Esophagus muscularis mucosa (tissue), 4 donors: ENCODE results near the gene FGD1. TPM values are rescaled to one million over a fixed set of nuclear protein-coding genes. Genes with fewer than 3 reads are reported as not detected.

Experiments used
- DNase-seq: peaks from one replicate; pipeline ENCODE4 v3.0.0-alpha.2; 2017; ENCODE audit errors: extremely low spot score
- H3K27ac ChIP-seq, 4 donors: fragments of 200-600 bp; sonication (generic); replicated peaks in 1 of 4; 1 replicate in 3 of 4; 2 replicates in 1 of 4; pipeline ENCODE4 v1.5.1; 2016 to 2019; ENCODE audit warnings: mild to moderate bottlenecking in 1 of 4
- H3K27me3 ChIP-seq, 4 donors: fragments of 200-600 bp; sonication (generic); one replicate each; pipeline versions ENCODE4 v1.5.1 to v1.6.0; 2016 to 2019
- H3K36me3 ChIP-seq, 4 donors: fragments of 200-600 bp; sonication (generic); one replicate each; pipeline ENCODE4 v1.5.1; 2016 to 2019
- H3K4me1 ChIP-seq, 4 donors: fragments of 200-600 bp; sonication (generic); one replicate each; pipeline ENCODE4 v1.5.1; 2016 to 2019
- H3K4me3 ChIP-seq, 4 donors: fragments of 200-600 bp; sonication (generic); 1 replicate in 2 of 4; 2 replicates in 2 of 4; pipeline ENCODE4 v1.5.1; 2016 to 2019; ENCODE audit warnings: mild to moderate bottlenecking in 4 of 4, moderate library complexity in 1 of 4
- H3K9me3 ChIP-seq, 4 donors: fragments of 200-600 bp; sonication (generic); 1 replicate in 3 of 4; 2 replicates in 1 of 4; pipeline ENCODE4 v1.5.1; 2016 to 2019
- CTCF ChIP-seq, 3 experiments: fragments of 200-600 bp in 2 of 3; fragments of 450-650 bp in 1 of 3; sonication (generic) in 2 of 3; IDR thresholded peaks; one replicate each; pipeline ENCODE4 v1.5.1; 2017 to 2019; ENCODE audit warnings: antibody characterized with exemption in 3 of 3, mild to moderate bottlenecking in 2 of 3, moderate library complexity in 1 of 3
- EP300 ChIP-seq: sonication (generic); formaldehyde crosslinking; IDR thresholded peaks from one replicate; pipeline ENCODE4 v1.6.1; 2017; ENCODE audit warnings: antibody characterized with exemption
- POLR2A ChIP-seq: fragments of 450-650 bp; IDR thresholded peaks from one replicate; pipeline ENCODE4 v1.6.1; 2017; ENCODE audit warnings: antibody characterized with exemption, moderate library complexity, mild to moderate bottlenecking, low read depth
- POLR2AphosphoS5 ChIP-seq, 2 donors: sonication (generic); formaldehyde crosslinking; IDR thresholded peaks; one replicate each; pipeline ENCODE4 v1.6.1; 2017; ENCODE audit warnings: antibody characterized with exemption in 2 of 2
- WGBS: methylation state at CpG from one replicate; pipeline ENCODE4 v1.1.5; 2018; 5-methylcytosine and 5-hydroxymethylcytosine counted together
- intact Hi-C: fragments of 100-400 bp; cut with DNase I; formaldehyde crosslinking; loops from one replicate; pipeline ENCODE4 v1.15.1; 2023
- total RNA-seq, 4 donors: library from RNA; depleted of rRNA; stranded (reverse); fragments of >200 nt; gene quantifications; one replicate each; pipeline versions ENCODE4 v1.1.0 to v1.2.1, GENCODE V29; 2016

Gene FGD1
- total RNA-seq, 4 donors from 2014 or later, result 3.7 to 11.4 (median 6.3) TPM

DNA sequence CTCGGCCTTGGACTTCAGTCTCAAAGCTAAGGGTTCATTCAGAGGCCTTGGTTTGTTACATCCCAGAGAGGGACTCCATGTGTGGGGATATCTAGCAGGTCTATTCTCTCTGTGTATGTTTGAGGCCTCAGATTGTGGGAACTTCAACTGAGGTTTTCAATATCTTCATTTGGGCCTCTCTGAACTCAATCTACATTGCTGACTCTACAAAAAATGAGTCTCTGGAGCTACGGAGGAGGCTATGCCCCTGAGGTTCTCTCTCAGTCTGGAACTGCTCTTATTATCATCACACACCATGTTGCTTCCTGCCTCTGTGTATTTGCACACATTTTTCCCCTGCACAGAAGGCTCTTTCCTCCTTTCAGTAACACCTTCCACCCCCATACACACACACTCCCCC lies 60.9 kb downstream of the FGD1 start:
- 59% methylated on average over 2 of the region's 2 CpGs for WGBS
- Histone ChIP-seq H3K27ac (no peak overlapping the region), H3K9me3 (no peaks in the 10 kb centered on the region), H3K4me1 (peaks cover 0 to 10% (median 5%) of the 10 kb centered on the region in 4 donors), H3K4me3 (no peak overlapping the region), H3K36me3 (no peaks in the 10 kb centered on the region), H3K27me3 (no peaks in the 10 kb centered on the region)
- intact Hi-C loops, result no loop called here
- DNase-seq, result no peak
- no peak for TF ChIP-seq EP300
- TF ChIP-seq POLR2A, result no peak
- no peak for TF ChIP-seq POLR2AphosphoS5 (IDR thresholded peaks at IDR 0.05)
- TF ChIP-seq CTCF (IDR thresholded peaks at IDR 0.05), result no peak

DNA sequence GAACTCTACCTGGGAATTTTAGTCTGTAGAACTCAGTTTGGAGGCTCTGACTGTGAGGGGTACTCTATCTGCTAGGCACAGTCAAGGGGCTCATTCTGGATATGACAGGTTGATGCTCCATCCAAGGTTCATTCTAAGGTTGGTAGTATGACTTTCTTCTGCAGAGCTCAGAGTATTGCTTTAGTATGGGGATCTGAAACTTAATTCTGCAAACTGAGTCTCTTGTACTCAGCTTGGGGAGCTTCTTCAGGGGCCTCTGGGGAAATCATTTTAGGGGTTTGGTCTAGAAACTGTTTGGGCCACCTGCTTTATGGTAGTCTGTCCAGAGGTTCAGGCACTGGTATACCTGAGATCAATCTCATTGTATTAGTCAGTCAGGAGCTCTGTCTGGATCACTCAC lies 65.5 kb downstream of the FGD1 start:
- H3K9me3 ChIP-seq, result no peaks in the 10 kb centered on the region
- H3K27ac ChIP-seq, result no peak overlapping the region
- intact Hi-C loops, result no loop called here
- no peaks in the 10 kb centered on the region for H3K4me1 ChIP-seq
- no peaks in the 10 kb centered on the region for H3K36me3 ChIP-seq
- DNase-seq, result no peak
- TF ChIP-seq POLR2A (no peak), EP300 (no peak), CTCF (IDR thresholded peaks at IDR 0.05) (no peak), POLR2AphosphoS5 (IDR thresholded peaks at IDR 0.05) (no peak)
- H3K4me3 ChIP-seq, result no peak overlapping the region
- H3K27me3 ChIP-seq, result no peaks in the 10 kb centered on the region

DNA sequence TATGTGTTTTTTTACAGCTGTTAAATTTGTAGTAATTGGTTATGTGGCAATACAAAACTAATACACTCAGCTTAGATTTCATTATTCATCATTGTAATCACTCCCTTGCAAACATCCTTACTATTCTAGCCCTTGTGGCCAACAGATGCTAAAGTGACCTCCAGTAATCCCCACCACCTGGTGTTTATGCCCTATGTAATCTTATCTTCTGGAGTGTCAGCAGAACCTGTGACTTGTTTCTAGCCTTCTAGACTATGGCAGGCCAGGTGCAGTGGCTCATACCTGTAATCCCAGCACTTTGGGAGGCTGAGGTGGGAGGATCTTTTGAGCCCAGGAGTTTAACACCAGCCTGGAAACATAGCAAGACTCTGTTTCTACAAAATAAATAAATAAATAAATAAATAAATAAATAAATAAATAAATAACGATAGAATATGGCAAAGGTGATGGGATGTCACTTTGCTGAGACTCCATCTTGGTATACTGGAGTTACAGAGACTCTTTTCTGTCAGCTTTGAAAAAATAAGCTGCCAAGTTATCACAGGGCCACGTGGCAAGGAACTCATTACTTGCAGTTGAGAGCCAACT lies 68.1 kb downstream of the FGD1 start:
- intact Hi-C loops, result no loop called here
- Histone ChIP-seq H3K27ac (no peak overlapping the region), H3K4me3 (no peak overlapping the region), H3K9me3 (no peaks in the 10 kb centered on the region), H3K36me3 (no peaks in the 10 kb centered on the region), H3K27me3 (no peaks in the 10 kb centered on the region), H3K4me1 (no peaks in the 10 kb centered on the region)
- 65% methylated on average over 2 of the region's 2 CpGs for WGBS
- no peak for TF ChIP-seq POLR2A
- TF ChIP-seq EP300, result no peak
- TF ChIP-seq CTCF (IDR thresholded peaks at IDR 0.05), result no peak
- TF ChIP-seq POLR2AphosphoS5 (IDR thresholded peaks at IDR 0.05), result no peak
- DNase-seq, result no peak

DNA sequence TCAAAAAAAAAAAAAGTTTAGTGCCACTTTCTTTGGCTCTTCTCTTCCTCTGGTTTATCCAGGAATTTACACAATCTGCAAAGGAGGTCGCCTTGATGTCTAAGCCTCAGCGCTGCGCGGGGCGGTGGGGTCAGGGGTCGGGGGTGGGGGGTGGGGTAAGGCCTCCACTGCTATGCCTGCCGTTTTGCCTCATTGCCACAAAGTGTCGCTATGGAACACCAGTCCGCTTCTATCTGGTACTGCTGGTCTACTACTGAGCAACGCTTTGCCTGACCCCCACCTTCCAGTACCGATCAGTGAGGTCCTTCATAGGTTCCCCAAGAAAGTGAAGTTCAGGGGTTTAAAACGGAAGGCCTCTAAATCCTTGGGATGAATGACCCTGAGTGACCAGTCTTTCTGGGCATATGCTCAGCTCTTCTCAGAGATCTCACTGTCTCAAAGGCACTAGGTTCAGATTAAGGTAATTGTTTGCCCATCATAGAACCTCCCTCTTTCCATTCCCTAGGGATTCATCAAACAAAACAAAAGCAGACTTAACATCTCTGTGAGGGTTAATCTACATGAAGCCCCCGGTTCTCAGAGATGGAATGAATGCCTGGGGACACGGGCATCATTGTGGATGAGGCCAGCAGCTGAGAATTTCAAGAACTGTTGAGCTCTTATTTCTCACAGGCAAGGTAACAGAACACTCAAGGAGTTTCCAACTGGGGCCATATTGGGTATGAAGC lies 72.7 kb downstream of the FGD1 start:
- 39% methylated on average over 12 of the region's 14 CpGs for WGBS
- no peaks in the 10 kb centered on the region for H3K36me3 ChIP-seq
- no peaks in the 10 kb centered on the region for H3K9me3 ChIP-seq
- intact Hi-C loops, result no loop called here
- H3K27me3 ChIP-seq, result no peaks in the 10 kb centered on the region
- TF ChIP-seq POLR2AphosphoS5 (IDR thresholded peaks at IDR 0.05) (no peak), CTCF (IDR thresholded peaks at IDR 0.05) (peak in 1 of 3 experiments; percentile 17), POLR2A (no peak), EP300 (no peak)
- no peak for DNase-seq
- no peak overlapping the region for H3K4me3 ChIP-seq
- H3K27ac ChIP-seq, result no peak overlapping the region
- peaks cover 0 to 3% (median 0%) of the 10 kb centered on the region in 4 donors for H3K4me1 ChIP-seq
